ENCODE results near the gene PPP2R2C.

Gene PPP2R2C

GRCh38 chr4:6394671-6395081 lies 77.7 kb downstream of the PPP2R2C start:
- Histone ChIP-seq H3K9me3 (ENCODE audit: control insufficient read depth, insufficient read depth, low read depth, low read length) (no peaks in the 10 kb centered on the region), H3K4me1 (ENCODE audit: control insufficient read depth, insufficient read depth, low read length) (no peaks in the 10 kb centered on the region), H3K4me3 (ENCODE audit: low read depth, low read length) (no peak overlapping the region), H3K27ac (ENCODE audit: extremely low read depth, low read depth, low read length) (no peak overlapping the region), H3K36me3 (ENCODE audit: control insufficient read depth in 2 of 2, insufficient read depth in 1 of 2, low read length in 2 of 2) (no peaks in the 10 kb centered on the region)
- ChIA-PET POLR2A (no interaction called here), CTCF (no interaction called here)
- TF ChIP-seq SETDB1 (IDR thresholded peaks at IDR 0.05; ENCODE audit: insufficient read length, low read length) (no peak), RBAK (tag by site-specific recombination; IDR thresholded peaks at IDR 0.05) (no peak), HOXA7 (CRISPR knock-in tag; IDR thresholded peaks at IDR 0.05; ENCODE audit: borderline replicate concordance) (no peak), ZFP69B (tag by site-specific recombination; IDR thresholded peaks at IDR 0.05) (no peak), GFI1B (tag by site-specific recombination; IDR thresholded peaks at IDR 0.05) (no peak), TSHZ1 (tag by site-specific recombination; IDR thresholded peaks at IDR 0.05; ENCODE audit: borderline replicate concordance) (no peak), ZNF19 (tag by site-specific recombination; IDR thresholded peaks at IDR 0.05; ENCODE audit: low read depth) (no peak), ZFP37 (tag by site-specific recombination; IDR thresholded peaks at IDR 0.05) (no peak), ZNF157 (tag by site-specific recombination; IDR thresholded peaks at IDR 0.05) (no peak), ZNF514 (tag by site-specific recombination; IDR thresholded peaks at IDR 0.05) (no peak), ZNF544 (tag by site-specific recombination; IDR thresholded peaks at IDR 0.05) (no peak), KLF1 (tag by site-specific recombination; IDR thresholded peaks at IDR 0.05) (no peak), KLF8 (tag by site-specific recombination; IDR thresholded peaks at IDR 0.05) (no peak), ZNF223 (tag by site-specific recombination; IDR thresholded peaks at IDR 0.05) (no peak), ZNF621 (tag by site-specific recombination; IDR thresholded peaks at IDR 0.05) (no peak), SCRT1 (tag by site-specific recombination; IDR thresholded peaks at IDR 0.05; ENCODE audit: borderline replicate concordance) (no peak), PRDM10 (tag by site-specific recombination; IDR thresholded peaks at IDR 0.05) (no peak), ZNF426 (tag by site-specific recombination; IDR thresholded peaks at IDR 0.05) (no peak)

- Histone ChIP-seq H3K4me1 (ENCODE audit: control insufficient read depth, insufficient read depth, low read length) (no peaks in the 10 kb centered on the region), H3K9me3 (ENCODE audit: control insufficient read depth, insufficient read depth, low read depth, low read length) (no peaks in the 10 kb centered on the region), H3K27ac (ENCODE audit: extremely low read depth, low read depth, low read length) (no peak overlapping the region), H3K36me3 (ENCODE audit: control insufficient read depth in 2 of 2, insufficient read depth in 1 of 2, low read length in 2 of 2) (no peaks in the 10 kb centered on the region), H3K4me3 (ENCODE audit: low read depth, low read length) (no peak overlapping the region)
- TF ChIP-seq ZBTB17 (tag by site-specific recombination; IDR thresholded peaks at IDR 0.05) (no peak), ZNF169 (tag by site-specific recombination; IDR thresholded peaks at IDR 0.05) (no peak), ZNF146 (tag by site-specific recombination; IDR thresholded peaks at IDR 0.05) (no peak), PATZ1 (tag by site-specific recombination; IDR thresholded peaks at IDR 0.05) (no peak), ZNF449 (tag by site-specific recombination; IDR thresholded peaks at IDR 0.05) (no peak), ZNF530 (tag by site-specific recombination; IDR thresholded peaks at IDR 0.05; ENCODE audit: low read depth) (no peak)
- POLR2A ChIA-PET: no interaction called here
- CTCF ChIA-PET: no interaction called here
These were observed 78.6 kb downstream of the PPP2R2C start for GRCh38 chr4:6393544-6394475.
